ENCODE data around the gene KCNJ10. TPM values are rescaled to one million over a fixed set of nuclear protein-coding genes. Genes with fewer than 3 reads are reported as not detected.

The KCNJ10 gene
- total RNA-seq, 1 donor from 2014 or later, result not detected

GRCh38 chr1:159992161-159992560 is 77.8 kb downstream of the KCNJ10 start:
- DNase-seq (ENCODE audit: low read depth), result peak; percentile 27

GRCh38 chr1:159991513-159991912 is 78.4 kb downstream of the KCNJ10 start:
- DNase-seq (ENCODE audit: low read depth), result no peak

GRCh38 chr1:159990005-159990404 is 80.0 kb downstream of the KCNJ10 start:
- DNase-seq (ENCODE audit: low read depth), result no peak

GRCh38 chr1:159989581-159989980 is 80.4 kb downstream of the KCNJ10 start:
- no peak for DNase-seq (ENCODE audit: low read depth)

GRCh38 chr1:159988006-159988405 is 82.0 kb downstream of the KCNJ10 start:
- DNase-seq (ENCODE audit: low read depth), result no peak

- no peak for DNase-seq (ENCODE audit: low read depth)
Observed at GRCh38 chr1:159987186-159987585, 82.8 kb downstream of the KCNJ10 start.

- no peak for DNase-seq (ENCODE audit: low read depth)
Observed at GRCh38 chr1:159986531-159986930, 83.4 kb downstream of the KCNJ10 start.

- no peak for DNase-seq (ENCODE audit: low read depth)
Observed at GRCh38 chr1:159986093-159986492, 83.9 kb downstream of the KCNJ10 start.

GRCh38 chr1:159985473-159985872 is 84.5 kb downstream of the KCNJ10 start:
- DNase-seq (ENCODE audit: low read depth), result no peak

GRCh38 chr1:159983681-159984080 is 86.3 kb downstream of the KCNJ10 start:
- DNase-seq (ENCODE audit: low read depth), result no peak

- DNase-seq (ENCODE audit: low read depth), result no peak
Observed at GRCh38 chr1:159982280-159982679, 87.7 kb downstream of the KCNJ10 start.

- DNase-seq (ENCODE audit: low read depth), result no peak
Observed at GRCh38 chr1:159981351-159982055, 88.5 kb downstream of the KCNJ10 start.

- DNase-seq (ENCODE audit: low read depth), result no peak
Observed at GRCh38 chr1:159980786-159981185, 89.2 kb downstream of the KCNJ10 start.

GRCh38 chr1:159980076-159980475 is 89.9 kb downstream of the KCNJ10 start:
- DNase-seq (ENCODE audit: low read depth), result no peak

- DNase-seq (ENCODE audit: low read depth), result no peak
Observed at GRCh38 chr1:159979257-159979656, 90.7 kb downstream of the KCNJ10 start.

GRCh38 chr1:159978107-159978398 is 91.9 kb downstream of the KCNJ10 start:
- no peak for DNase-seq (ENCODE audit: low read depth)

- no peak for DNase-seq (ENCODE audit: low read depth)
Observed at GRCh38 chr1:159977364-159978106, 92.4 kb downstream of the KCNJ10 start.

- no peak for DNase-seq (ENCODE audit: low read depth)
Observed at GRCh38 chr1:159974350-159974965, 95.5 kb downstream of the KCNJ10 start.

- no peak for DNase-seq (ENCODE audit: low read depth)
Observed at GRCh38 chr1:159973350-159973940, 96.5 kb downstream of the KCNJ10 start.

- no peak for DNase-seq (ENCODE audit: low read depth)
Observed at GRCh38 chr1:159972443-159973205, 97.3 kb downstream of the KCNJ10 start.

- DNase-seq (ENCODE audit: low read depth), result no peak
Observed at GRCh38 chr1:159970932-159971342, 99.0 kb downstream of the KCNJ10 start.

All from myocyte (in vitro differentiated cells).